ENCODE results near the gene ZNF579. TPM values are rescaled to one million over a fixed set of nuclear protein-coding genes. Genes with fewer than 3 reads are reported as not detected.
A peak's percentile ranks its signal among the peaks of the same experiment; 100 is the strongest.

ZNF579 gene
- total RNA-seq, 1 donor from 2014 or later = 35.0 TPM

DNA sequence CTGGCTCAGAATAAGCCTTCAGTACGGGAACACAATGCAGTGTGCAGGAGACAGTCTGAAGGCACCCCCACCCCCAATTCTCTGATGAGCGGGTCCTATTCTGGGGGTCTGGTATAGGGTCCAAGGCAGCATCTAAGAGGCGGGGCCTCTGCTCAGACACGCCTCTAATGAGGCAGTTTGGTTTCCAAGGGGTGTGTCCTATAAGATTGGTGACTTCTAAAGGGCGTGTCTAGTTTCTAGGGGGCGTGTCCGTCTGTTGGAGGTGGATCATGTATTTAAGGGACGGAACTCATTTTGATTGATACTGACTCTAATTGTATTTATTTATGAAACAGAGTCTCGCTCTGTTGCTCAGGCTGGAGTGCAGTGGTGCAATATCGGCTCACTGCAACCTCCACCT, 10.0 kb upstream of the ZNF579 start:
- no peak for DNase-seq (ENCODE audit: low spot score in 2 of 2, unreplicated experiment in 2 of 2)
- Mint-ChIP-seq H3K9me3 (peaks cover 9% of the 10 kb centered on the region), H3K4me3 (no peak overlapping the region), H3K36me3 (peaks cover 24% of the 10 kb centered on the region), H3K27me3 (ENCODE audit: low read depth) (no peaks in the 10 kb centered on the region), H3K4me1 (peaks cover 17% of the 10 kb centered on the region), H3K27ac (no peak overlapping the region)
- TF ChIP-seq, protein P1, sequence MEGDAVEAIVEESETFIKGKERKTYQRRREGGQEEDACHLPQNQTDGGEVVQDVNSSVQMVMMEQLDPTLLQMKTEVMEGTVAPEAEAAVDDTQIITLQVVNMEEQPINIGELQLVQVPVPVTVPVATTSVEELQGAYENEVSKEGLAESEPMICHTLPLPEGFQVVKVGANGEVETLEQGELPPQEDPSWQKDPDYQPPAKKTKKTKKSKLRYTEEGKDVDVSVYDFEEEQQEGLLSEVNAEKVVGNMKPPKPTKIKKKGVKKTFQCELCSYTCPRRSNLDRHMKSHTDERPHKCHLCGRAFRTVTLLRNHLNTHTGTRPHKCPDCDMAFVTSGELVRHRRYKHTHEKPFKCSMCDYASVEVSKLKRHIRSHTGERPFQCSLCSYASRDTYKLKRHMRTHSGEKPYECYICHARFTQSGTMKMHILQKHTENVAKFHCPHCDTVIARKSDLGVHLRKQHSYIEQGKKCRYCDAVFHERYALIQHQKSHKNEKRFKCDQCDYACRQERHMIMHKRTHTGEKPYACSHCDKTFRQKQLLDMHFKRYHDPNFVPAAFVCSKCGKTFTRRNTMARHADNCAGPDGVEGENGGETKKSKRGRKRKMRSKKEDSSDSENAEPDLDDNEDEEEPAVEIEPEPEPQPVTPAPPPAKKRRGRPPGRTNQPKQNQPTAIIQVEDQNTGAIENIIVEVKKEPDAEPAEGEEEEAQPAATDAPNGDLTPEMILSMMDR (IDR thresholded peaks at IDR 0.05; ENCODE audit: unreplicated experiment) = no peak

DNA sequence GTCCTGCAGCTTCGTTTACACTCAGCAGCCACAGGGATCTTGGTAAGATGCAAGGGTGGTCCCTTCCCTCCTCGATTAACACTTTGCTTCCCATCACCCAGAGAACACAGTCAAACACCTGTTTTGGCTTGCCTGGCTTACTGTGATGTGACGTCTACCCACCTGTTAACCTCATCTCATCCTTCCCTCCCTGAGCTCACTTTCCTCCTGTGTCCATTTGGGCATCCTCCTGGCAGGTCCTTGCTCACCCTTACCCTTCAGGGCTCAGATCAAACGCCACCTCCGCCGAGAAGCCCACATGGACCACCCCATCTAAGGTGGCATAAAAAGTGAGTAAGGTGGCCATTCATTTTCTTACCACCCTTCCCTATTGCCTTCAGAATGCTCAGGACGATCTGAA, 9.5 kb upstream of the ZNF579 start:
- DNase-seq (ENCODE audit: low spot score in 2 of 2, unreplicated experiment in 2 of 2) = no peak
- Mint-ChIP-seq H3K36me3 (peaks cover 19% of the 10 kb centered on the region), H3K9me3 (peaks cover 4% of the 10 kb centered on the region), H3K27ac (no peak overlapping the region), H3K4me3 (no peak overlapping the region), H3K4me1 (peaks cover 22% of the 10 kb centered on the region), H3K27me3 (ENCODE audit: low read depth) (no peaks in the 10 kb centered on the region)
- TF ChIP-seq, protein P1 (IDR thresholded peaks at IDR 0.05; ENCODE audit: unreplicated experiment) = no peak

DNA sequence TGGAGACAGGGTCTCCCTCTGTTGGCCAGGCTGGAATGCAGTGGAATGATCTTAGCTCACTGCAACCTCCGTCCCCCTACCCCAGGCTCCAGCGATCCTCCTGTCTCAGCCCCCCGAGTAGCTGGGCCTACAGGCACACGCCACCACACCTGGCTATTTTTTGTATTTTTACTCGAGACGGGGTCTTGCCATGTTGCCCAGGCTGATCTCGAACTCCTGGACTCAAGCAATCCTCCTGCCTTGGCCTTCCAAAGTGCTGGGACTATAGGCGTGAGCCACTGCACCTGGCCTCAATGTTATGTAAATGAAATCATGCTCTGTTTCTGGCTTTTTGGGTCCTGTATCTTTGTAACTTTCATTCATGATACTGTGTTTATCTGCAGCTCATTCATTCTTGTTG, 8.1 kb upstream of the ZNF579 start:
- Mint-ChIP-seq H3K27me3 (ENCODE audit: low read depth) (no peaks in the 10 kb centered on the region), H3K9me3 (no peaks in the 10 kb centered on the region), H3K4me3 (no peak overlapping the region), H3K4me1 (peaks cover 24% of the 10 kb centered on the region), H3K36me3 (peaks cover 12% of the 10 kb centered on the region), H3K27ac (no peak overlapping the region)
- DNase-seq (ENCODE audit: low spot score in 2 of 2, unreplicated experiment in 2 of 2) = no peak
- TF ChIP-seq, protein P1 (IDR thresholded peaks at IDR 0.05; ENCODE audit: unreplicated experiment) = no peak

DNA sequence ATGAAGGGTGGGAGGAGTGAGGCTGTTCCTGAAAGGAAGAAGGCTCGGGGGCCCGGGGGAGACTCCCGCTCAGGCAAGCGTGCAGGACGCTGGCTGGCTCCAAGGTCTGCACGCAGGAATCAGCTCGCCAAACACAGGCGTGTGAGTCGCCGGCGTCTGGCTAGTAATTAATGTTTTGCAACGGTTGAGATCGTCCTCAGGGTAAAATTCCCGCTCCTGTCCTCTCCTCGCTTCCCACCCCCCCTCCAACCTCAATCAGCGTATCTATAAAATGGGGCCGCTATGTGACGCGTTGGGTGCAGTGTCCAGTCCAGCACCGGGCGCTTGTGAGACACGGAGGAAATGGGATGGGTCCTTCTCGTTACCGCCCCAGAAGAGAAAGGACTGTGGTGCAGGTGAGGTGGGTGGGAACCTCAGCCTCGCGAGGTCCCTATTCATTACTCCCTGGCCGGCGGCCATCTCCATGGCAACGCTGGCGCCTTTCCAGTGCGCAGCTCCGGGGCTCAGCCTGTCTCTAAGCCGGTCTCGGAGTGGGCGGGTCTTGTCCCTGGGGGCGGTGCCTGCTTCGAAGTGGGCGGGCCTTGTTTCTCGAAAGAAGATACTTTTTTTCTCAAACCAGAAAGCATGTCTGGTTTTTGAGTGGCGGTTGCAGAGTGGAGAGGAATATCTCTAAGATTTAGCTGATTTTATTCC, 6.5 kb upstream of the ZNF579 start:
- peak; percentile 97 to 100 for DNase-seq (ENCODE audit: low spot score in 2 of 2, unreplicated experiment in 2 of 2)
- TF ChIP-seq, protein P1 (IDR thresholded peaks at IDR 0.05; ENCODE audit: unreplicated experiment) = no peak
- Mint-ChIP-seq H3K9me3 (no peaks in the 10 kb centered on the region), H3K27me3 (ENCODE audit: low read depth) (no peaks in the 10 kb centered on the region), H3K4me3 (peak overlapping the region; percentile 75), H3K27ac (peak overlapping the region; percentile 98), H3K36me3 (peaks cover 9% of the 10 kb centered on the region), H3K4me1 (peaks cover 25% of the 10 kb centered on the region)

DNA sequence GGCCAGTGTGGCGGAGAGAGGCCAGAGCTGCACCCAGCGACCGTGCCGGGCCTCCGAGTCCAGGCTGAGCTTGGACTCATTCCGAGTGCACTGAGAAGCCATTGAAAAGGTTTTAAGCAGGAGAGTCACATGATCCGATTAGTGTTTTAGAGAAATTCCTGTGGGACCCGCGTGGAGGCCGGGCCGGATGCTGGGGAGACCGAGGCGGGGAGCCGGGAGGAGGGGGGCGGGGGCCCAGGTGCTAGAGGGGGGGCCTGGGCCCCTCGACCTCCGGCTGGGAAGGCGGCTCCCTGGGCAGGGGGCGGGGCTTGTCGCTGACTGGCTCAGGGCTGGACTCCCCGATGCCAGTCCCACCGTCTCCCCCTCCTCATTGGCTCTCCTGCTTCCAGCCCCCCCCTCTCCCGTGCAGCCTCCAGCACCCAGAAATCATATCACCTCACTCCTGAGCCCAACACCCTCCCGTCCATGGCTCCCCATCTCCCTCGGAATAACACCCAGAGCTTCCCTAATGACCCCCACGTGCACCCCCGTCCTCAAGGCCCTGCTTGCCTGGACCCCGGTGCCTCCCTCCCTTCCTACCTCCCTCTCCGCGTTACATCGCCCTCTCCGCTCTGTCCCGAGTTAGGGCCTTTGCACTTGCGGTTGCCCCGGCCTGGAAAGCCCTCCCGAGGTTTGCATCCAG, 5.2 kb upstream of the ZNF579 start:
- no peaks in the 10 kb centered on the region for H3K9me3 Mint-ChIP-seq
- peaks cover 36% of the 10 kb centered on the region for H3K4me1 Mint-ChIP-seq
- peak overlapping the region; percentile 98 for H3K27ac Mint-ChIP-seq
- H3K27me3 Mint-ChIP-seq (ENCODE audit: low read depth) = no peaks in the 10 kb centered on the region
- no peaks in the 10 kb centered on the region for H3K36me3 Mint-ChIP-seq
- TF ChIP-seq, protein P1 (IDR thresholded peaks at IDR 0.05; ENCODE audit: unreplicated experiment) = no peak
- H3K4me3 Mint-ChIP-seq = peak overlapping the region; percentile 75
- DNase-seq (ENCODE audit: low spot score in 2 of 2, unreplicated experiment in 2 of 2) = peak; percentile 84 to 90
